HG03139 (cell line): ENCODE measurements around the gene COL4A2.
A peak's percentile ranks its signal among the peaks of the same experiment; 100 is the strongest.

Experiments
- ATAC-seq: cut with Tn5 transposase; IDR thresholded peaks from one replicate; pipeline ENCODE4 v1.9.1; 2021; ENCODE audit not compliant: unreplicated experiment

Gene COL4A2

DNA sequence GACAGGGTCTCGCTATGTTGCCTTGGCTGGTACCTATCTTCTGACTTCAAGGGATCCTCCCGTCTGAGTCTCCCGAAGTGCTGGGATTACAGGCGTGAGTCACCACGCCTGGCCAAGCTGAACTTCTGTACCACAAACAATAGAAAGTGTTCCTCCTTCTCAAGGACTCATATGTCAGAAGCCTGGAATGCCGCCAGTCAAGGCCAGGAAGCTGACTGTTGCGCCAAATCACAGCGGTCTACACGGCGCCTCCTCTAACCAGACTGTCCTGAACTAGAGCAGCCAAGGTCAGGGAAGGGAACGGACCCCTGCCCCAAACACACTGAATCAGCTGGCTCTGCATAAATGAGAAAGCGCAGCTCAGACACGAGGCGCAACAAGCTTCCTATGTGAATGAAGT lies 239.8 kb downstream of the COL4A2 start:
- ATAC-seq: no peak

DNA sequence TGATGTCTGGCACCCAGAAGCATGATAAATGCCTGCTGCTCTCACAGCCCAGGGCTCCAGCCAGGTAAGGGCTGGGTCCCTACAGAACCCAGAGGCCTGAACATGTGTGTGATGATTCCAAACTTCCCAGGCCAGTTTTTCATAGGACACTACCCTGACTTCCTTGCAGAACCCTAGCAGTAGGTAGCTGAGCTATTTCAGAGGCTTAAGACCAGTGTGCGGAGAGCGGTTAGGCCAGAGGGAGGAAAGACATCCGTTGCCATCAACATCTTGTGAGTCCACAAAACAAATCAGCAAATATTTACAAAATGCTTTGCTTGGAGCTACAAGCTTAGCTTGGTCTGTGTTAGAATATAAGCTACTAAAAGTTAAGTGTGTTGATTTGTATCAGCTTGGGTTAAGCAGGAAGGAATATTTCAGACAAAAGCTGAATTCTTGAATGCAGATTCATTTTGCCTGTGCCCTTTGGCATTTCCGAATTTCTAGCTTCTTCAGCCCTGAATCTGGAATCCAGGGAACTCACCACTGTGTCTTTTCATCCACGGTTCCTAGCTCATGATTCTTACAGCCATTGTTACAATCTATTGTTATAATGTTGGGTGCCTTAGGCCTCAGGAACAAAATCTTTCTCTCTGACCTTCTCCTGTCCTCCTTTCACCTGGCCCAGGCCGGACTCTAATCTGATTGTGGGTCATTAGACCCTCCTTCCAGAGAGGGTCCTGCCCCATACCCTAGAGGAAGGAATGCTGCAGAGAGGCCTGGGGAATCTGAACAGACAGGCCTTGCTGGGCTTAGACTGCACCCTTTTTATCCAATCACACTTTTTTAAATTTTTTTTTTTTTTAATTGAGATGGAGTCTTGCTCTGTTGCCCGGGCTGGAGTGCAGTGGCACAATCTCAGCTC lies 242.1 kb downstream of the COL4A2 start:
- no peak for ATAC-seq

DNA sequence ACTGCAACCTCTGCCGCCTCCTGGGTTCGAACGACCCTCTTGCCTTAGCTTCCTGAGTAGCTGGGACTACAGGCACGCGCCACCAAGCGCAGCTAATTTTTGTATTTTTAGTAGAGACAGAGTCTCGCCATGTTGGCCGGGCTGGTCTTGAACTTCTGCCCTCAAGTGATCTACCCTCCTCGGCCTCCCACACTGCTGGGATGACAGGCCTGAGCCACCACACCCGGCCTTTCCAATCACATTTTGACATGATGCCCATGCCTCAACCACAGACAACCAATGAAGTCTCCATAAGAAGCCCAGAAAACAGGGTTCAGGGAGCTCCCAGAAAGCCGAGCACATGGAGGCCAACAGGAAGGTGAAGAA lies 242.7 kb downstream of the COL4A2 start:
- no peak for ATAC-seq

DNA sequence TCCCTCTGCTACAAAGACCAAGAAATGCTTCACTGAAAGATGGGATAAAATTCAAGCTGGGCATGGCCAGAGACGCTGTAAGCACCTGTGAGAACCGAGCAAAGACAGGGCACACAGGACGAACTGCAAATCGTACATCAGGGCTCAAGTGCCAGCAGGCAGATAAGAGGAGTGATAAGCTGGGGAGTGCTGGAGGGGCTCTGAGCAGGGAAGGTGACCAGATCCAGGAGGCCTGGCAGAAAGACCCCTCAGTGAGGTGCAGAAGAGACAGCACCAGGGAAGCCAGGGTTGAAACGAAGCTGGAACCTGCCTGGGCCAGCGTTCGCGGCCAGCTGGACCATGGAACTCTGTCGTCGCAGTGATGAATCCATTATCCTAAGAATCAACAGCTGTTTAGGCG lies 244.2 kb downstream of the COL4A2 start:
- no peak for ATAC-seq

DNA sequence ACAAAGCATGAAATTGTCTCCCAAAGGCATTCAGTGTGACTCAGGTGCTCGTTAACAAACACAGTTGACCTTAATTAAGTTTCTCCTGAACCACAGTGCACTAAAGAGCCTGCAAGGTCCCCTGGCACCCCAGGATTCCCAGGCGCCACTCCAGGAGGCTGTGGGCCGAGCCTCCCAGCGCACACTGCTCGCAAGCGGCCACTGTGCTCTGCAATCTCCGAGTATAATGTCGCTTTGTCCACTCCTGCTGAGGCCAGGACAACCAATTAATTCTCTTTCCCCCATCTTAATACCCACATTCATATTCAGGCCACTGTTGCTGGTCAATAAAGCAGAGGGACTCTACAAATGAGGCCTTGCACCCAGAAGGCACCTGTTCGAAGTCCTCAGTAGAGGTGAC lies 245.7 kb downstream of the COL4A2 start:
- ATAC-seq: no peak

DNA sequence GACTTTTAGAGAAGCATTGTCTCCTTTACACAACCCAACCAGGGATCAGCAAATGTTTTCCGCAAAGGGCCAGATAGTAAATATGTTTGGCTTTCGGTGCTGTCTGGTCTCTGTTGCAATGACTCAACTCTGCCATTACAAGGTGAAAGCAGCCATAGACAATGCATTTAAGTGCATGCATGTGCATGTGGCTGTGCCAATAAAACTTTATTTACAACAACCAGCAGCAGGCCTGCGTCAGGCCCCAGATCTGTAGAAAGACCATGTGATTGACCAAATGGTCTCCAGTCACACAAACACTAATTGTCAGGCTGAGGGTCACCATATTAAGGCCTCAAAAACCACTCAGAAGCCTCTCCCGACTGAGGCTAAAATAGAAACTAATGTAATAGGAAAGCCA lies 246.3 kb downstream of the COL4A2 start:
- no peak for ATAC-seq

DNA sequence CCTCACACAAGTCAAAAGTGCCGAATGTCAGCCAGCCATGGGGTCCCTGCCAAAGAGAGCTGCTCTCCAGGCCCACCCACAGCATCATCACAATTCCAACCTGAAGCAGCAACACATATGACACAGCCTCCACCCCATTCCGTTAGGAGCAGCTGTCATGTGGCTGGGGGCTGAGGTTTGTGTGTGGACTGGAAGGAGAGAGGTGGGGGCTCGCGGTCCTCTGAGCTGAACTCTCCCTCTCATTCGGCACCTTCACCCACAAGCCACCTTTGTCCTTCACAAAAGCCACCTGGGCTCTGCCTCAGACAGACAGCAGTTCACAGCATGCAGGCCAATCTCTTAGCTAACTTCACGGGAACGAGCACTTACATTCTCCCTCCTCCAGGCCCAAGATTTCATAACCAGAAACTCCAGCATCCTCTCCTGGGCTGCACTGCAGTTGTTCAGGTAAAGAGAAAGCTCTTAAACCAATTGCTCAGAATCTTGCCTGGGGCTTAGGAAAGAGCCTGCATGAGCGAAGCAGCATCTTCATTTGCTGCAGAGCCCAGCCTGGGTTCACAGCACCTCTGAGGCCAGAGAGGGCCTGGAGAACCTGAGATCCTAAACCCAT lies 247.2 kb downstream of the COL4A2 start:
- no peak for ATAC-seq

DNA sequence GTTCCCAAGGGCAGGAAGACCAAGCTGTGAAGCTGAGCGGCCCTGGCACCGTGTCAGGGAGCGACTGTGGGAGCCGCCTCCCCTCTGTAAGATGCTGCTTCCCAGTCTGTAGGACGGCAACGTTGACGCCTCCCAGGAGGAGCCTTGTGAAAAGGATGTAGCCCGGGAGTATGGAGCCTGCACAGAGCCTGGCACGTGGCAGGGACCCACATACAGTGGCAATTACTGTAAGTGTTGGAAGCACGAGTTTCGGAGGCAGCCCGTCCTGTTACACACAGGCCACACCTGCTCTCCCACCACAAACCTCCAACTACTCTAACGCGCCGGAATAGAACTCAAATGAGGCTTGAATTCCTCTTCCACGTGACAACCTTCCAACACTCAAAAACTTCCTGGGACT lies 247.9 kb downstream of the COL4A2 start:
- ATAC-seq: no peak

DNA sequence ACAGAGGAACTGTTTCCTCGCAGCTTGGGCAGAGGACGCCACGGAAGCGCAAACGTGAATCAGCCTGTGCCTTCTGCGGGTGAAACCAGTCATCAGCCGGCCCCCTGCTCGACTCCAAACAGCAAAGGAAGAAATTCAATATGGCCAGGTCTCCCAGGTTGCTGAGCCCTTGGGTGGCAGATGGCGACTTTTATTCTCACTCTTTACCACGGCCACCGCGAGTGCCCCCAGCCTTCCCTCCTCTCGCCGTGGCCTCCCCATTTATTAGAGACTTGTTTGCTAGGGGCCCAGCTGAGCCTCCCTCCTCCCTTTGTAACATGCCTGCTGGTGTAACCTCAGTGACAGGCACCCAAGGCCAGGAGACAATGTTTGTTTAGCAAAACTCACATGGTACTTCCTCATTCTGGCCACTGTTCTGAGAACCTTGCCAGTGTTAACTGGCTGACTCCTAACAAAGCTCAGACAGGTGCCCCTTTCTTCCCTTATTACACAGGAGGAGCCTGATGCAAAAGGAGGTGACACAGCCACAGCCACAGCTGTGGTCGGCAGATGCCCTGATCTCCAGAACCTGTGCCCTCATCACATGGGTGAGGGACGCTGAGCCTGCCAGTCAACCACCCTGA lies 248.6 kb downstream of the COL4A2 start:
- peak; percentile 49 for ATAC-seq

DNA sequence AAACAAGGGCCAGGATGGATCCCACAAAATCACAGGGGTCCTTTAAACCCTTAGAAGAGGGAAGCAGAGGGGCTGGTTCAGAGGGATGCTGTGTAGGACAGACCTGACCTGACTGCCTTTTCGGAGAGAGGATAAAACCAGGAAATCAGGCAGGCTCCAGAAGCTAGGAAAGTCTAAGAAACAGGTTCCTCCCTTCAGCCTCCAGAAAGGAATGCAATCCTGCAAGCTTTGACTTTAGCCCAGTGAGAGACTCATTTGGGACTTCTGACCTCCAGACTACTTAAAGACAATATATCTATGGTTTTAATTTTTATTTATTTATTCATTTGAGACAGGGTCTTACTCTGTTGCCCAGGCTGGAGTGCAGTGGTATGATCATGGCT lies 249.1 kb downstream of the COL4A2 start:
- no peak for ATAC-seq

DNA sequence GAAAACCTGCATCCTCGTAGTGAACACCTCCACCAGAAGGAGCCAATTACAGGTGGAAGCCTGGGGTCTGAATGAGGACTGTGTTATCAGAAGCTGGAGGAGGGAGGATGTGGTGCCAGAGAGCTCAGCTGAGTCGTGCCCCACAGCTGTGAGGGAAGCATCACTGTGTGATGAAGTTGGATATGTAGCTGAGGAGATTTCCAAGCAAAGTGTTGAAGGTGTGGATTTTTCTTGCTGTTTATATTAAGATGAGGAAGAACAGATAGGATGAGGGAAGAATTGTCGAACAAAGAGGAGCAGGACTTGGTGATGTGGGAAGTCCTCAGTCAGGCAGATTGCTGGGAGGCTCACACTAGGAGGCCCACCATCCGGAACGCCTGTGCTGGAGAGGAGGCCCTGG lies 250.0 kb downstream of the COL4A2 start:
- no peak for ATAC-seq

DNA sequence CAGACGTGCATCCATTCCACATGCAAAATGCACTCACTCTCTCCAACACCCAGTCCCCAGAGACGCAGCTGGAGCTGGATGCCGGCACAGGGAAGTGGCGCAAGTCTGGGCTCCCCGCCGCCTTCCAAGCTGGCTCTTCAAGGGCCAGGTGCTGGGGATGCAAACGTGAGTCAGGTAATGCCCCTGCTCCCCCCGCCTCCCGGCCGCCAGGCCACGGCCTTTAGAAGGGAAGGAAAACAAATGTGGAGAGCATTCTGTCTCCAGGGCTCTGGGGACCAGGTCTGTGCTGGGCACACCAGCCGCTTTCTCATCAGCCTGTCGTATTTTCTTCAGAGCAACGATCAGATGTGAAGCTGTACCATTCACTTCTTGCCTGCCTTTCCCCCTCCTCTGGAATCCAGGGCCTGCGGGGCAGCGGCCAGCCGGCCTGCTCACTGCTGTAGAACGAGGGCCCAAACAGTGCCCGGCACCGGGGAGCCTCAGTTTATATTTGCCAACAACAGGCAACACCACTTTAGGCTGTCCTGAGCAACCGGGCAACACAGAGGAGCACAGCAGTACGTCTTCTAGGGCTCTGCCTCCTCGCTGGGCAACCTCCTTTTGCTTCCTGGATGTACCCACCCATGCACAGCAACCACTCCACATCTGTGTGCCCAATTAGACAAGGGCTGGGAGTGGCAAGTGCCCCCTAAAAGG lies 250.7 kb downstream of the COL4A2 start:
- ATAC-seq: no peak

DNA sequence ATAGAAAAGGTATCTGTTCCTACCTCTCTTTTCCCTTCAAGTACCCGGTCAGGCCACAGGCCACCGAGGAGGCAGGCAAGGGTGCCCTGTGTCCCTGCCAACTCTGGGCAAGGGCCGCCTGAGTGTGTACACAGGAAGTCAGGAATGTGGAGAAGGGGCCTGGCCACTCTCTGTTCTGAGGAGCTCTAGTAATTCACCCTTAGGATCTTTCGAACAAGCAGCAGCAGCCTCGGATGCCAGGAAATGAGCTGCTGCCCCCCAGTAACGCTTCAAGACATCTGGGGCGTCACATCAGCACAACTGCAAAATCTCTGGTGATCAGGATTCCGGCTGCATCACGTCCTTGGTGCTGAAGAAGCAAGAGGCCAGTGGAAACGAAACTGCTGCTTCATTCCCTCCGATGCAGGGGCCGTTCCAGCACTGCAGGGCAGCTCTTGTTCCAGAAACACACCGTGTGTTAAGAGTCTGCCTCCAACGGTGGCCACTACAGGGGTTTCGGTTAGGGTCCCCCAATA lies 252.4 kb downstream of the COL4A2 start:
- ATAC-seq: no peak

DNA sequence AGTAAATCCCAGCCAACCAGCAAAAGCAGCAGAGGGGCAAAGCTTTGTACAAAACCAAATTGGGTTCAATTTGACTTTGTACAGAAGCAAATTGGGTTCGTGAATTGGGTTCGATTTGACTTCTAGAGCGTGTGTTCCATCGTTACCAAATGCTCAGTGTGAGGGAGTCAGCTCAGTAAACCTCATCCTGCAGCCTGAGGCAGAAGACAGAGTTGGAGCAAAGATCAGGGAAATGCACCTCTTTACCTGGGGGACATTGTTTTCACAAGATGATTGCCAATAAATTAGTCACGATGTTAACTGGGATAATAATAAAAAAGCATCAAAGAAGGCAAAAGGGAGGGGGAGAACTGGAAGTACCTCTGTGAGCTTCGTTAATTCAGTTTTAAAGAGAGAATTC lies 252.9 kb downstream of the COL4A2 start:
- no peak for ATAC-seq

DNA sequence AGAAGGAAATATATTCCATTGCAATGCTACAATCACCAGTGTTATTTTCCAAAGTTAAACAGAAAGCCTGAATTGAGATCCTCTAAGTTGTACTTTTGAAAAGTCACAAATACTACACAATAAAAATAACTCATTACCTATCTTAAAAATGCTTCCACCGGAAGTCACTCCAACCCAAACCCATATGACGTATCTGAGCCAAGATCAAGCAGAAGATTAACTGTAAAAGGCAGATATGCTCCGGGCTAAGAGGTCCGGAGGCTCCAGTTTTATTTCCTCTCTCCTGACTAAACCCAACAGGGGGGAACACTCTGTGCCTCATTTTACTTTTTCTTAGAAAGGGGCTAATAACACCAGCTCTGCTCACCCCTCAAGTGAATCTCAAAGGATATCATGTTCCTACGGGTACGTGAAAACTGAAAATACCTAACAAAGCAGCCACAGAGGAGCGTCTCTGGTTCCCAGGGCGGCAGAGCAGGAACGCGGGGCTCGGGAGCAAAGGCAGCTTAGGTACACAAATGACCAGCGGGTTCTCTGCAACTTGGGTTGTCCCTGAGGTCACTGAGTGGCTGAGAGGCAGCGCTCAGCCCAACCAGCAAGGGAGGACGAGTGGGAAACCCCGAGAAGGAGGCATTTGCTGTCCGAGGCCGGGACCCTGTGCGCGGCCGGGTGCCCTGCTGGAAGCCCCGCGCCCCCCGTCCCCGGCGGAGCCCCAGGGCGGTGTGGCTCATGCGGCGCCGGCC lies 253.7 kb downstream of the COL4A2 start:
- peak; percentile 5 for ATAC-seq

DNA sequence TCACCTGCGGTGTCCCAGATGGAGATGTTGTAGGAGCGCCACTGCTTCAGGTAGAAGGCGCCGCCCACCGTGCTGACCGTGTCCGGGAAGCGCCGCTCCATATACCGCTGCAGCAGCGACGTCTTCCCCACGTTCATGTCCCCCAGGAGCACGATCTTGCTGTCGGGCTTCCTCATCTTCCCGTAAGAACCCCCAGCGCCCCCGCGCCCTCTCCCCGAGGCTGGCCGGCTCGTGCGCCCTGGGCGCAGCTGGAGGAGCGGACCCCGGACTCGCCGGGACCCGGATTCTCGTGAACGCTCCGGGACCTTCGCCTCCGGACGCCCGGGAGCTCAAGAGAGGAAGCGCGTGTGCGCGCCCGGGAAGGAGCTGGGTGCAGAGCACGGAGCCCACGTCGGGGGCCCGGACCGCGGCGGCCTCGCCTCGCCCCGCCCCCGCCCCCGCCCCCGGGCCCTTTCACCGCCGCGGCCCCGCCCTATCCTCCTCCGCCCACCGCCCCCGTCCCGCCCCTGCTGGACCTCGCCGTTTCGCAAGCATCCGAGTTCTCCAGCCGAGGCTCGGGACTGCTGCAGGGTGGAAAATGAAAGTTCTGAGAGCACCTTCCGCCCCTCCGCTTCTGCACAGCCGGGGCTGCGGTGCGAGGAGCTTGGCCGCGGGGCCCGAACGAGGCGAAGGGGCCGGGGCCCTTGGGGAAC lies 254.4 kb downstream of the COL4A2 start, which contains the start of gene RAB20:
RAB20 (minus strand) TSS at position 379 of the 692 bp plus-strand sequence; CDS start at position 176, 203 bp downstream.
- peak; percentile 79 for ATAC-seq

DNA sequence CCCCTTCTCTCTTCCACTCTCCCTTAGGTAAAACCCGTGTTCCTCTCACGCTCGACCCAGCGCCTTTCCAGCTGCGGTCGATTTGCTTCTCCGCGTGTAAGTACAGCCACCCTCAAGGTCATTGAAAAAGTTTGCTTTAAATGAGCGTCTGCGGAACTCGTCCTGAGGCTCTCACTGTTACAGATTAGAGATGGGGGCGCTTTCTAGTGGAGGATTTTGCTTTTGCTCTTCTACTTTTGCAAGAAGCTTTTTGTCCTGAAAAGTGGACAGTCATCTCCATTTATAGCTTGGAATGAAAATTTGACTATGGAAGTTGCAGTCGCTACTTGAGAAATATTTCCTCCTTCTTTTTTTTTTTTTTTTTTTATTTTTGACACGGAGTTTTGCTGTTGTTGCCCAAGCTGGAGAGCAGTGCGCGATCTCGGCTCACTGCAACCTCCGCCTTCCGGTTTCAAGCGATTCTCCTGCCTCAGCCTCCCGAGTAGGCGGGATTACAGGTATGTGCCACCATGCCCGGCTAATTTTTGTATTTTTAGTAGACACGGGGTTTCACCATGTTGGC lies 255.0 kb downstream of the COL4A2 start:
- ATAC-seq: no peak
